ENCODE results near the gene TIAM2.

- TF ChIP-seq CTCF (IDR thresholded peaks at IDR 0.05; ENCODE audit: insufficient read depth, low read length), result no peak
- TF ChIP-seq REST (IDR thresholded peaks at IDR 0.05; ENCODE audit: insufficient replicate concordance, low read depth), result no peak
- no peak for TF ChIP-seq POLR2AphosphoS5 (IDR thresholded peaks at IDR 0.05; ENCODE audit: low read depth)
- TF ChIP-seq GABPA (IDR thresholded peaks at IDR 0.05; ENCODE audit: low read depth), result no peak
Observed at GRCh38 chr6:155235087-155235486, 240.0 kb downstream of the TIAM2 start.
